Measurements from ENCODE around the gene PRSS21.

Gene PRSS21

DNA sequence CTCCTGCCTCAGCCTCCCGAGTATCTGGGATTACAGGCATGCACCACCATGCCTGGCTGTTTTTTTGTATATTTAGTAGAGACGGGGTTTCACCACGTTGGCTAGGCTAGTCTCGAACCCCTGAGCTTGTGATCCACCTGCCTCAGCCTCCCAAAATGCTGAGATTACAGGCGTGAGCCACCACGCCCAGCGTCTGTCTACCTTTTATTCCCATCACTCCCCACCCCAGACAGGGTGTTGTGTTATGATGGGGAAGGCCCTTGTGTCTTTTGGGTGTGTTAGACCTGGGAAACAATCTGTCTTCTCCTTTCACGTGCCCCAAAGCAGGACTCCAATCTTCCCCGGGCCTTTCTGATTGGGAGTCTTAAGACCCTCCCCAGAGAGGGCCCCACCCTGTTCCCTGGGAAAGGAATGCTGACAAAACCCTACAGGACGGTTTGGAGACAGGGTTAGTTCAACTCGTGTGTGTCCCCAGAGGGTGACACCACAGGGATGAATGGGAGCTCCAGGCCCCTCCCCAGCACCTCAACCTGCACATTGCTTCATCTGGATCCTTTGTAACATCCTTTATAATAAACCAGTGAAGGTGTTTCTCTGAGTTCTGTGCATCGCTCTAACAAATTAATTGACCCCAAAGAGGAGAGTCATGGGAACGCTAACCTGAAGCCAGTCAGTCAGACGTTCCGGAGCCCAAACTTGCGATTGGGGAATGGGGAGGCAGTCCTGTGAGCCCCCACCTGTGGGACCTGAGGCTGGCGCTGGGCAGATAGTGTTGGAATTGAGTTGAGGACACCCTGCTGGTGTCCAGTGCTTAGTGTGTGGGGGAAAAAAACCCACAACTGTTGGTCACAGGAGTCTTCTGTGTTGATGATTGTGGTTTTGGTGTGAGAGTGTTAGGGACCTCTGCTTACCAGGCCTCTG lies 36.8 kb upstream of the PRSS21 start:
- no peak for DNase-seq (ENCODE audit: low read depth in 2 of 2)

DNA sequence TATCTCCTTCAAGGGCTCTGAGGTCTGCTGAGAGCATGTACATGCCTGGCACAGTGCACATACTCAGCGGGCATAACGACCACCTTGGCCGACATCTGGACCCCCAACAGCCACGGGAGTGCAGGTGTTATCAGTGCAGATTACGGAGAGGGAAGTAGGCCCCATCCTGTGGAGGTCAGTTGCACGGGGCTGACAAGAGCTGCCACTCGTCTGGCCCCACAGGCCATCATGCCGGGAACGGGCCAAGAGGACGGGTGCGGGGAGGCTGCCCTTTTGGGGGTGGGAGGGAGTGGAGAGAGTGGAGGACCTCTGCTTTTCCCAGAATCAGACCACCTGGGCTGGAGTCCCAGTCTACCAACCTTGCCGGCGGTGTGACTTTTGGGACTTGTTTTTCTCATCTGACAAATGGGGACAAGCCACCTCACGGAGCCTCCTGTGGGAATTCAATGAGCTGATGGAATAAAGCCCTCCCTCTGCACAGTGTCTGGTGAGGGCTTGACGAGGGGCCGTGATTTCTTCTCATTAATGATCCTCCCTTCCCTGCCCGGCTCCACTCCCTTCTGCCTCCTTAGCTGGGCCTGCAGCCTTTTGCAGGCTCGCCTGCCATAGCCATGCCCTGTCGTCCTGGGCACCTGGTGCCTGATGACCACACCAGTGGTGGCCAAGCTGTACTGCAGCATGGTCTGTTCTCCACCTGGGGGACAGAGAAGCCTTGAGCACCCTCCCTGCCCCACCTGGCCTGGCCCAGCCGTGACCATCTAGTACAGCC lies 34.3 kb upstream of the PRSS21 start:
- no peak for DNase-seq (ENCODE audit: low read depth in 2 of 2)

DNA sequence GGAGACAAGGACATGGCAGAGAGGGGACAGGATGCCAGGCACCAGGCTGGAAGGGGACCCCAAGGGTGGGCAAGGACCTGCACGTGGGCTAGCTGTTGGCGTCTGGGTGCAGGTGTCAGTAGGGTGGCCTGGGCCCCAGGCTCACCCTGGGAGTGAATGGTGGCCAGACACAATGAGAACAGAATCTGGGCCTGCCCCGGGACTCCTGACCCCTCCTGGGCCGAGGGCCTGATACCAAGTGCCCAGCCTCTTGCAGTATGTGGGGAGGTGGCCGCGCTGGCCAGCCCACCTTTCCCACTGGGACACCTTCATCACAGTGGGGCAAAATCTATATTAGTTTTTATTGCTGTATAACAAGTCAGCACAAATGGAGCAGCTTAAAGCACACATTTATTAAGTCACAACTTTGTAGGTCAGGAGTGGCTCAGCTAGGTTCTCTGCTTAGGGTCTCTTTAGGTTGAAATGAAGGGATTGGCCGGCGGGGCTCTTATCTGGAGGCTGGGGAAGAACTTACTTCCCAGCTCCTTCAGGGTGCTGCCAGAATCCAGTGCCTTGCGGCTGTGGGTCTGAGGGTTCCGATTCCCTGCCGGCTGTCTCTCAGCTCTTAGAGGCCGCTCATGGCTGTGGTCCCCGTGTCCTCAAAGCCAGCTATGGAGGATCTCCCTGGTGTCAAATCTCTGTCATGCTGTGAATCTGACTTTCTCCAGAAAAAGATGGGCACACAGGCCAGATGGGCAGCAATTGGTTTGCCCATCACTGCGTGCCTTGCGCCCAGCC lies 33.3 kb upstream of the PRSS21 start:
- no peak for DNase-seq (ENCODE audit: low read depth in 2 of 2)

DNA sequence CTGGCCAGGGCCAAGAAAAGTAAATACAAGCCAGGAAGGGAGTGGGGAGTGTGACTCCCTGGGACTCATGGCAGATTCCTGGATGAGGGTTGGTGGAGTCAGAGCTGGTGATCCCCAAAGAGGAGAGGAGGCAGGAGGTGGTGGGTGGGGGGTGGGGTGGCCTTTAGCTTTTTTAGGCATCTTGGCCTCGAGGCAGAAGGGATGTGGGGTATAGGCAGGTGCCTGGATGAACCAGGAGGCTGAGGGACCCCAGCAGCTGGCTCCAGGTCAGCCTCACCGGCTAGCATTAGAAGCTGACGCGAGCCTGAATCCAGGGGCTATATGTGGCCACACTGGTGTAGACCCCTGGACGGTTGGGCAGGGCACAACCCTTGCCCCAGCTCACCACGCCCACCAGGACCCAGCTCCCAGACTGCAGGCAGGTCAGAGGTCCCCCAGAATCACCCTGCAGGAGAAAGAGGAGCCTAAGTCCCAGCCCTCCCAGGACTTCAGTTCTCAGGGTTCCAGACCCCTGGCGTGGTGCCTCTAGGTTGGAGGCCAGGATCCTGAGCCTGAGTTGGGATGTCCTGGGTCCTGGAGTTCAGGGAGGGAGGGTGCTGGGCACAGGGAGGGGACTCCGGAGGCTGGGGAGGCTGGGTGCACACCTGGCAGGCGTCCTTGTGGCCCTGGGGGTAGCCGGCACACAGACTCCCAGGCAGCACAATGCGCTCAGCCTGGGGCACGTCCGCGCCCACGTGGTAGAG lies 32.5 kb upstream of the PRSS21 start:
- DNase-seq (ENCODE audit: low read depth in 2 of 2), result no peak

DNA sequence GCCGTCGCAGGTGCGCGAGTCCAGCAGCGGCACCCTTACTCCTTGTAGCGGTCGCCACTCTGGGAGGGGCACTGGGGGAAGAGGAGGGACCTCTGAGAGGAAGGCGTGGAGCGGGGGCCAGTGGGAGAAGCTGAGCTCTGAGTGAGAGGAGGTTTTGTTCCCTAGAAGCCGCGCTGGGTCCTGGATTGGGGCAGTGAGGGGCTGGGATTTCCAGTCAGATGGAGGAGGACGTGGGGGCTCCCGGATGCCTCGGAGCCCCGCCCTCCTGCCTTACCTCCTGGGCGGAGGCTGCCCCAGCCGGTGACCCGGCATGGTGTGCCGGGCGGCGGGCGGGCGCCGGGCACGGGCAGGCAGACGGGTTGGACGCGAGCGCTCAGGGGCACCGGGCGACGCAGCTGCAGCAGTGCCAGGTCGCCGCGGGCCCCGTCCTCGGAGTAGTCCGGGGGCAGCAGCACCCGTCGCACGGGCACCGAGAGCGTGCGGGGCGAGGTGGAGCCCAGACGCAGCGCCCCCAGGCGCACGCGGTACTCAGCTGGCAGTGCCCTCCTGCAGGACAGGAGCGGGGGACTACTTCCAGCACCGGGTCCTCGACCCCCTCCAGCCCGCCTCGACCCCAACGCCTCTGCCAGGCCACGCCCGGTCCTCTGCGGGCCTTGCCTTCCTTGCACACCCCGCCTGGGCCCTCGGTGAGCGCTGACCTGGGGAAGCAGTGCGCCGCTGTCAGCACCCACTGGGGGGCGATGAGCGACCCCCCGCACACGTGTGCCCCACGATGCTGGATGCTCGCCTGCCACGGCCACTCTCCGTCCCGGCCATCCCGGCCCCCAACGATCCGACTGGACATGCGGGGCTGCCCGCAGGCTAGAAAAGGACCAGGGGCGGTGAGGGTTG lies 31.7 kb upstream of the PRSS21 start:
- DNase-seq (ENCODE audit: low read depth in 2 of 2), result no peak

DNA sequence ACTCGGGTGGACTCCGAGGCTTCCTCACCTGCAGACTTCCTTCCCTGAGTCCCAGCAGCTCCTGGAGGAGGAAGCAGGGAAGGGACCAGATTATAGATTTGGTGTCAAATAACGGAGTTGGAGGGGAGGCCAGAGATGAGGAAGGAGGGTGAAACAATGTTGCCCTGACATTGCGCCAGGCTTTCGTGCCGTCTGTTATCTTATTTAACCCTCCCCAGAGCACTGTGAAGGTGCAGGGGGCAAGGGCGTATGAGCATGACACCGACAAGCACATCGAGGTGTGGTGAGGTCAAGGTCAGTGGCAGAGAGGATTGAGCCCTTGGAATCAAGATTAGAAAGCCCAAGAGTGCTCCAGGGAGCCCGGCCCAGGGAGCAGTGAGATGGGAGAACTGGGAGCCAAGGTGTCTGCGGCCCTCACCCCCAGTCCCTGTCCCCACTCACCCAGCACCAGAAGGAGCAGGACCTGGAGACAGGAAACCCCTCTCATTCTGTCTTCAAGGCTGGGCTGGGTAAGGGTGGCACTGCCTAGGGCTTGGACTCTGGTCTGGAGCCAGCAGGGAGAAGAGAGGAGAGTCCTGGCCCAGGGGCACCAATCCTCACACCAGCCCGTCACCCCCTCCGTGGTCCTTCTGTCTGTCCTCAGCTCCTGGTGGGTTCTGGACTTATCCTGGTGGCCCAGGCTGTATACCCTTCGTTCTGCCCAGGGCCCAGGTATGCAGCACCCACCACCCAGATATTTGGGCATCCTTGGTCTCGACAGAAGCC lies 30.8 kb upstream of the PRSS21 start:
- no peak for DNase-seq (ENCODE audit: low read depth in 2 of 2)

DNA sequence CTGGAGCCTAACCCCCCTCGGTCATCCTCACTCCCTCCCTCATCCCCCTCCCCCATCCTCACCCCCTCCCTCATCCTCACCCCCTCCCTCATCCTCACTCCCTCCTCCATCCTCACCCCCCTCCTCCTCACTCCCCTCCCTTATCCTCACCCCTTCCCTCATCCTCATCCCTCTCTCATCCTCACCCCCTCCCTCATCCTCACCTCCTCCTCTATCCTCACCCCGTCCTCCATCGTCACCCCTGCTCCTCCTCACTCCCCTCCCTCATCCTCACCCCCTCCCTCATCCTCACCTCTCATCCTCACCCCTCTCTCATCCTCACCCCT lies 30.2 kb upstream of the PRSS21 start:
- DNase-seq (ENCODE audit: low read depth in 2 of 2), result no peak

DNA sequence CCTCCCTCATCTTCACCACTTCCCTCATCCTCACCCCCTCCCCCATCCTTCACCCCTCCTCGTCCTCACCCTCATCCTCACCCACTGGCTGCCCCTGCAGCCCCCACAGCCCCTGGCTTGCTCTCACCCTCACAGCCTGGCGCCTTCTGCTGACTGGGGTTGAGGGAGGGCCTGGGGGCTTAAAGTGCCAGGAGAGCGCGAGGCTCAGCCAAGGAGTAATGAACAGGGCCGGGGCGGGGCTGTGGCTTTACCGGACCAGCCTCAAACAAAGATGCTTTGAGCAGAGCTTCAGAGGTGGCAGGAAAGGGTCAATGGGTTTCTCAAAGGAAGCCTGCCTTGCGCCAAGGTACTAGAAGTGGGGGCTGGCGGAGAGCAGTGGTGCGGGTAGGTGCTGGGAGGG lies 29.6 kb upstream of the PRSS21 start, which contains the start of gene PRSS33:
Gene PRSS33 (minus strand): TSS at position 155 of the 400 bp plus-strand sequence. CDS start 1,013 bp downstream, outside the sequence.
- DNase-seq (ENCODE audit: low read depth in 2 of 2), result no peak

DNA sequence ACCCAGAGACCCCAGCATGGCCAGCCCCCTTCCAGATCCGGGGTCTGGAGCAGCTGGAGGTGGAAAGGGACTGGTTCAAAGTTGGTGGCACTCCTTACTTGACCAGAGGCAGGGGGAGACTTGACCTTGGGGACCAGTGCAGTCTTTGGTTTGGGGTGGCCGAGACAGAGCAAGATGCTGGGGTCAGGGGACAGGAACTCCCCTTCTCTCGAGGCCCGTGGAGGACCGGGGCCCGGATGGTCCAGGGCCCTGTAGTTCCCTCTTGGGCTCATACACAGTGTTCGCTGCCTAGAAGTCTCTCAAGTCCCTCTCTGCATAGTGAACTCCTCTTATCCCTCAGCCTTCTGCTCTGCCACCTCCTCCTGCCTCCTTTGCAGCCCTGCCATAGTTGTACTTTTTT lies 29.1 kb upstream of the PRSS21 start:
- no peak for DNase-seq (ENCODE audit: low read depth in 2 of 2)

DNA sequence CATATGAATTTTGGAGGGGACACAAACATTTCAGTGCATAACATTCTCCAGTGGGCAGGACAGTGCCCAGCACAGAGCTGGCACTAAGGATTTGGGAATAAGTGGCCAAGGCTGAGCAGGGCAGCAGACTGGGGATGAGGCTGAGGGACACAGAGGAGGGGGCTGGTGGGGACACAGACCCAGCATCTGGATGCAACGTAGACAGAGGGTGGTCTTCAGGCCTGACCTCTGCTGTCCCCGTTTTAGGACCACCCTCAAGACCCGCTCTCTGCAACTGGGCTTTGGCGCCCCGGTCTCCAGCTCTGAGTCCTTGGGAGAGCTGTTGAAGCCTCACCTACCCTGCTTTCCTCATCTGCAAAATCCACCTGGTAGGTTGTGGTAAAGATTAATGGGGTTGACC lies 26.4 kb upstream of the PRSS21 start:
- DNase-seq (ENCODE audit: low read depth in 2 of 2), result no peak

DNA sequence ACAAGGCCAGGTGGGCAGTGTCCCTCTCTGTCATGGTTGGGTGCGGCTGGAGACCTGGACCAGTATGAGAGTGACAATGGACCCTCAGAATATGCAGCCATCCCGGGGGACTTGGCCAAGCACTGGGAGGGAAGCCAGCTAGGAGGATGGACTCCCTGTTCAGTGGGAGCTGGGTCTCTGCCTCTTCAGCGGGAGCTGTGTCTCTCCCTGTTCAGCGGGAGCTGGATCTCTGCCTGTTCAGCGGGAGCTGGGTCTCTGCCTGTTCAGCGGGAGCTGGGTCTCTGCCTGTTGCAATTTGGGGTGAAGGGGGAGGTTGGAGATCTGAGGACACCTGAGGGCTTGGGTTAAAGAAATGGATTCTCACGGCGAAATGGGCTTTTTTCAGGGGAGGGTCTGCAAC lies 25.9 kb upstream of the PRSS21 start:
- no peak for DNase-seq (ENCODE audit: low read depth in 2 of 2)

DNA sequence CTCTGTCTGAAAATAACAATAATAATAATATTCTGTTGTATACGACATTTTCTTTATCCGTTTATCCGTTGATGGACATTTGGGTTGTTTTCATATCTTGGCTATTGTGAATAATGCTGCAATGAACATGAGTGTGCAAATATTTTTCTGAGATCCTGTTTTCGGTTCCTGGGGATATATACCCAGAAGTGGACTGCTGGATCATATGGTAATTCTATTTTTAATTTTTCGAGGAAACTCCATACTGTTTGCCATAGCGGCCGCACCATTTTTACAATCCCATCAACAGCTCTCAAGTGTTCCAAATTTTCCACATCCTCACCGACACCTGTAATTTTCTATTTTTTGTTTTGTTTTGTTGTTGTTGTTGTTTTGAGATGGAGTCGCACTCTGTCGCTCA lies 24.1 kb upstream of the PRSS21 start:
- no peak for DNase-seq (ENCODE audit: low read depth in 2 of 2)

DNA sequence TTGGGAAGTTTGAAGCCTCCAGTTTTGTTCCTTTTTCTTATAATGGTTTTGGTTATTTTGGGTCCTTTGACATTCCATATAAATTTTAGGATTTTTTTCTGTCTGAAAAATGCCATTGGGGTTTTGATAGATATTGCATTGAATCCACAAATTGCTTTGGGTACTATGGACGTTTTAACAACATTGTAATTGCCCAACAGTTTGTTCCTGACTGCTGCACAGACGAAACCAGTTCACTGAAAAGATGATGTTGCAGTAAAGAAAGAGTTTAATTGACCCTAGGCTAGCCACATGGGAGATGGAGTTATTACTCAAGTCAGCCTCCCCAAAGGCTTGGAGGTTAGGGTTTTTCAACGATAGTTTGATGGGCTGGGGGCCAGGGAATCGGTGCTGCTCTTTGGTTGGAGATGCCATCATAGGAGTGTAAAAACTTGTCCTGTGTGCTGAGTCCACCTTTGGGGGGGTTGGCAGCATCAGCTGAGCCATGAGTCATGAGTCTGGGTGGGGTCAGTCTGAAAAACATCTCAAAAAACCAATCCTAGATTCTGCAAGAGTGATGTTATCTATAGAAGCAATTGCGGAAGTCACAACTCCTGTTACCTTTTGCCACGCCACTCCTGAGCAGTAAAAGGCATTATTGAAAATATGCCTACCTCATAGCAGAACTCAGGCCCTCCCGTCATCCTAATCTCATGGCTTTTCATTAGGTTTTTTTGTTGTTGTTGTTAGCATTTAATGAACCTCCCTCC lies 21.5 kb upstream of the PRSS21 start:
- DNase-seq (ENCODE audit: low read depth in 2 of 2), result no peak

DNA sequence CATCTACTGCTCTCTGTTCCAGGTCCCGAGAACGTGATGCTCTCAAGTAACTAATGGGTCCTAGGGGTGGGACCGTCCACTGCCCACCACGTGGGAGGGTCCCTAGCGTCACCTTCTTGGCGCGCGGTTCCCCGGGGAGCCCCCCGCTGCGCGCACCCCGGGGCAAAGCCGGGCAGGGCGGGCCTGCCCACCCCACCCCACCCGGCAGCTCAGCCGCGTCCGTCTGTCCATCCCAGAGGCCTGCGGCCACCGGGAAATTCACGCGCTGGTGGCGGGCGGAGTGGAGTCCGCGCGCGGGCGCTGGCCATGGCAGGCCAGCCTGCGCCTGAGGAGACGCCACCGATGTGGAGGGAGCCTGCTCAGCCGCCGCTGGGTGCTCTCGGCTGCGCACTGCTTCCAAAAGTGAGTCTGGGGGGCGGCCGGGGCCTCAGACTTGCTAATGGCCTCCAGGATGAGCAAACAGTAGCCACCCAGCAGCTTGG lies 18.3 kb upstream of the PRSS21 start:
- no peak for DNase-seq (ENCODE audit: low read depth in 2 of 2)

DNA sequence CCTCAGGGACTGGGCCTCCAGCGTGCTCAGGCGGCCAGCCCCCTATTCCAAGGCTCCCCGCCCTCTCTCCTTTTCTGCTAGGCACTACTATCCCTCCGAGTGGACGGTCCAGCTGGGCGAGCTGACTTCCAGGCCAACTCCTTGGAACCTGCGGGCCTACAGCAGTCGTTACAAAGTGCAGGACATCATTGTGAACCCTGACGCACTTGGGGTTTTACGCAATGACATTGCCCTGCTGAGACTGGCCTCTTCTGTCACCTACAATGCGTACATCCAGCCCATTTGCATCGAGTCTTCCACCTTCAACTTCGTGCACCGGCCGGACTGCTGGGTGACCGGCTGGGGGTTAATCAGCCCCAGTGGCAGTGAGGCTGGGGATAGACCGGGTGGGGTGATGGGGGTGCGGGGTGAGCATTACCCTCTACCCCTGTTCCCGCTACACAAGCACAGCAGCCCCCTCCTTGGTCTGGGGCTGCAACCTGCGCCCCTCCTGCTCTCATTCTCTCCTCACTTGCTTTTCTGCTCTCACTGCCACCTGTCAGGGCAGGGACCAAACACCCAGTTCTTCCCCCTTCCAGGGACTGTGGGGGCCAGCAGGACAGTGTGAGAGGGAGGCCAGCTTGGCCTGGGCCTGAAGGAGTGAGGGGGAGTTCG lies 17.7 kb upstream of the PRSS21 start:
- no peak for DNase-seq (ENCODE audit: low read depth in 2 of 2)

DNA sequence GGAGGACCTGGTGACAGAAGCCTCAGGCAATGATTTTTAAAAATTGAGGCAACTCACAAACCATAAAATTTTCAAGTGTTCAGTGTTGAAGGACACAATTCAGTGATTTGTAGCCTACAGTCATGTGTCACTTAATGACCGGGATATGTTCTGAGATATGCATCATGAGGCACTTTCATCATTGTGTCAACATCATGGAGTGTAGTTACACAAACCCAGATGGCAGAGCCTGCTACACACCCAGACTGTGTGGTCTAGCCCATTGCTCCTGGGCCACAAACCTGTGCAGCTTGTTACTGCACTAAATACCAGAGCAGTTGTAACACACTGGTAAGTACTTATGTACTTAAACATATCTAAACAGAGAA lies 17.2 kb upstream of the PRSS21 start:
- DNase-seq (ENCODE audit: low read depth in 2 of 2), result no peak

DNA sequence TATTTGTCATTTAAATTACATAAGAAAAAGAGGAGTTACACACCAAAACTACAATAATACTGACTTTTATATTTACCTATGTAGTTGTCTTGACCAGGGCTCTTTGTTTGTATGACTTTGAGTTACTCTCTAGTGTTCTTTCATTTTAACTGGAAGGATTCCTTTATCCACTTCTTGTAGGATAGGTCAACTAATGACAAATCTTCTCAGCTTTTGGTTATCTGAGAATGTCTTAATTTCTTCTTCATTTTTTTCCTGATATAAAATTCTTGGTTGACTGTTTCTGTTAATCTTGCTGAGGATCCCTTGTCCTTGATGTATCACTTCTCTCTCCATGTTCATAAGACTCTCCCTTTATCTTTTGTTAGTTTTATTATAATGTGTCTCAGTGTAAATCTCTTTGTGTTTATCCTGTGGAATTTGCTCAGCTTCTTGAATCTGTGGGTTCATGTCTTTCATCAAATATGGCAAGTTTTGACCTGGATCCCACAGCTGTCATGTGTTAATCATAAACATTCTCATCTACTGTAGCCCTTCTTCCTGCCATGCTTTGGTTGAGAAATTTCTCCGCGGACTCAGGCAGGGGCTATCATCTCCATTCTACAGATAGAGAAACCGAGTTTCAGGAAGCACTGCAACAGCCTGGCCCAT lies 13.4 kb upstream of the PRSS21 start:
- DNase-seq (ENCODE audit: low read depth in 2 of 2), result no peak

DNA sequence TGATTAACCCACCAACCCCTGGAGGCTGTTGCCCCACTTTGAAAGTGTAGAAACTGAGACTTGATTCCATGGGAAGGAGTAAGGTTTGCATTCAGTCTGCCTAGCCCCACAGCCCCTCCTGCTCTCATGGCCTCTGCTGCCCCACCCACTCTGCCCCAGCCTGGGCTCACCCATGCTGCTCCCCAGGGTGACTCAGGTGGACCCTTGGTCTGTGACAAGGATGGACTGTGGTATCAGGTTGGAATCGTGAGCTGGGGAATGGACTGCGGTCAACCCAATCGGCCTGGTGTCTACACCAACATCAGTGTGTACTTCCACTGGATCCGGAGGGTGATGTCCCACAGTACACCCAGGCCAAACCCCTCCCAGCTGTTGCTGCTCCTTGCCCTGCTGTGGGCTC lies 12.3 kb upstream of the PRSS21 start:
- DNase-seq (ENCODE audit: low read depth in 2 of 2), result no peak
